Panc1 (cell line): Measurements from ENCODE around the gene PTPN4. TPM values are rescaled to one million over a fixed set of nuclear protein-coding genes. Genes with fewer than 3 reads are reported as not detected.

ENCODE experiments used
- ATAC-seq: fragments of 200-7000 bp; cut with Tn5 transposase; 2 replicates; pipeline ENCODE4 v1.9.1; 2020; ENCODE audit warnings: mild to moderate bottlenecking, moderate library complexity
- BruUV-seq: library from RNA; stranded (reverse); fragments of 400-500 nt; replicated peaks from 2 replicates; lab custom pipeline; 2021; lab: Mats Ljungman, UMichigan
- CTCF ChIA-PET: fragments of 300-600 bp; sonication (Branson Sonifier 250); formaldehyde crosslinking; loops from one replicate; lab custom pipeline; 2022; ENCODE audit warnings: antibody characterized with exemption; lab: Charles Lee
- POLR2A ChIA-PET: fragments of 300-600 bp; sonication (Branson Sonifier 250); formaldehyde crosslinking; loops from one replicate; lab custom pipeline; 2022; ENCODE audit warnings: antibody characterized with exemption; lab: Charles Lee
- DNase-seq: peaks from one replicate; pipeline ENCODE4 v3.0.0-alpha.2; 2010; ENCODE audit warnings: low read depth, low spot score
- H3K27ac ChIP-seq: 2 replicates; pipeline ENCODE4 v1.5.1; 2011; ENCODE audit warnings: mild to moderate bottlenecking, low read length, inconsistent platforms
- H3K27me3 ChIP-seq: fragments of 200-500 bp; sonication (Bioruptor generic); 2 replicates; pipeline ENCODE4 v1.6.0; 2014; ENCODE audit warnings: low read length, inconsistent platforms; ENCODE audit not compliant: control insufficient read depth, insufficient read depth
- H3K36me3 ChIP-seq: fragments of 200-500 bp; sonication (Bioruptor generic); 2 replicates; pipeline ENCODE4 v1.5.1; 2014; ENCODE audit warnings: inconsistent platforms, mild to moderate bottlenecking, low read length, moderate library complexity; ENCODE audit not compliant: control insufficient read depth, insufficient read depth
- H3K4me1 ChIP-seq: 2 replicates; pipeline ENCODE4 v1.5.1; 2011; ENCODE audit warnings: inconsistent platforms, mild to moderate bottlenecking, low read length, moderate library complexity; ENCODE audit not compliant: control insufficient read depth, insufficient read depth
- H3K4me3 ChIP-seq, 2 experiments: 2 replicates each; pipeline ENCODE4 v1.5.1; 2011 to 2012; ENCODE audit warnings: low read depth in 2 of 2, low read length in 2 of 2, mild to moderate bottlenecking in 2 of 2, inconsistent platforms in 1 of 2, moderate library complexity in 1 of 2
- H3K9me3 ChIP-seq: fragments of 200-500 bp; sonication (Bioruptor generic); 2 replicates; pipeline ENCODE4 v1.5.1; 2014; ENCODE audit warnings: low read depth, mild to moderate bottlenecking, inconsistent platforms, low read length, moderate library complexity; ENCODE audit not compliant: control insufficient read depth, insufficient read depth
- CTCF ChIP-seq: fragments of 450-650 bp; IDR thresholded peaks from 2 replicates; pipeline ENCODE4 v1.5.1; 2017; ENCODE audit warnings: mild to moderate bottlenecking
- POLR2AphosphoS5 ChIP-seq: IDR thresholded peaks from 2 replicates; pipeline ENCODE4 v1.6.1; 2012; ENCODE audit warnings: mild to moderate bottlenecking, low read depth, low read length, moderate library complexity
- REST ChIP-seq, 2 experiments: IDR thresholded peaks; 2 replicates each; pipeline ENCODE4 v1.6.1; 2011 to 2012; ENCODE audit warnings: low read depth in 2 of 2, control low read depth in 1 of 2, low read length in 1 of 2, mild to moderate bottlenecking in 1 of 2, moderate library complexity in 1 of 2; ENCODE audit not compliant: insufficient read depth in 1 of 2
- SIN3A ChIP-seq: IDR thresholded peaks from 2 replicates; pipeline ENCODE4 v1.6.1; 2012; ENCODE audit warnings: low read depth, mild to moderate bottlenecking, low read length, moderate library complexity, borderline replicate concordance; ENCODE audit not compliant: insufficient read depth
- TCF7L2 ChIP-seq: IDR thresholded peaks from 2 replicates; pipeline ENCODE4 v1.6.1; 2011; ENCODE audit warnings: mild to moderate bottlenecking, low read depth, low read length, inconsistent platforms
- in situ Hi-C: cut with HindIII; loops from 2 replicates; pipeline ENCODE4 v1.10.0; 2016; ENCODE audit warnings: low sequenced_read_pairs, low pct_unique_long_range_greater_than_20kb
- intact Hi-C: fragments of 100-400 bp; cut with micrococcal nuclease; formaldehyde crosslinking; loops from one replicate; pipeline ENCODE4 v1.10.0; 2022; ENCODE audit not compliant: unreplicated experiment
- total RNA-seq: library from RNA; stranded (reverse); gene quantifications from one replicate; pipeline ENCODE4 v1.2.1, GENCODE V29; 2021; ENCODE audit not compliant: unreplicated experiment

The PTPN4 gene
- total RNA-seq, 1 experiment from 2014 or later = 45.9 TPM

GRCh38 chr2:119772128-119772527, 12.4 kb downstream of the PTPN4 start:
- DNase-seq (no peak), ATAC-seq (no peak)
- H3K9me3 ChIP-seq = no peaks in the 10 kb centered on the region
- intact Hi-C loops = no loop called here
- in situ Hi-C loops = no loop called here
- no TSS peak for BruUV-seq
- CTCF ChIA-PET = no interaction called here
- POLR2A ChIA-PET = no interaction called here
- no peak for TF ChIP-seq SIN3A
- no peak for TF ChIP-seq CTCF
- TF ChIP-seq REST (IDR thresholded peaks at IDR 0.05; ENCODE audit: insufficient read depth in 1 of 2, low read depth in 2 of 2, low read length in 1 of 2) = no peak
- TF ChIP-seq TCF7L2 = no peak
- TF ChIP-seq POLR2AphosphoS5 = no peak
- no peak overlapping the region for H3K27ac ChIP-seq
- no peak overlapping the region for H3K4me3 ChIP-seq
- H3K27me3 ChIP-seq = no peaks in the 10 kb centered on the region
- peaks cover 25% of the 10 kb centered on the region for H3K4me1 ChIP-seq
- H3K36me3 ChIP-seq = no peaks in the 10 kb centered on the region

DNA sequence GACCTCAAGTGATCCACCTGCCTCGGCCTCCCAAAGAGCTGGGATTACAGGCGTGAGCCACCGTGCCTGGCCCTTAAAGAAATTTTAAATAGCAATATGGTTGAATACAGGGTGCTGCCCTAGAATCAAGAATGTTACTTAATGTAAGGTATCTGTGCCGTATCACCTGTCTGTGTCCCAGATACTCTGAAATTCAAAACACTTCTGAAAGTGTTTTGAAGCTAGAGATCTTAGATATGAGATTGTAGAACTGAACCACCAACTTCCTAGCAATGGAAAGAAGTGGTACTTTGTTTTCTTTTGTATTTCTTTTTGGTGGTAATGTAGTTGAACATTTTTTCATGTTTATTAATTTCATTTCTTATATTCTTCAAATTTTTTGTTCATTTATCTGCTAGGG, 13.0 kb downstream of the PTPN4 start:
- no peak for ATAC-seq
- in situ Hi-C loops = no loop called here
- CTCF ChIA-PET = no interaction called here

More for the DNA sequence above, 13.0 kb downstream of the PTPN4 start:
- POLR2A ChIA-PET = interaction anchor here (0.6 kb wide), 1 partner anchor 169 kb away, joined by 3 read pairs; no protein-coding TSS in a partner anchor
- Histone ChIP-seq H3K4me1 (peaks cover 21% of the 10 kb centered on the region), H3K27me3 (no peaks in the 10 kb centered on the region), H3K9me3 (no peaks in the 10 kb centered on the region), H3K4me3 (no peak overlapping the region), H3K27ac (no peak overlapping the region), H3K36me3 (no peaks in the 10 kb centered on the region)
- intact Hi-C loops = no loop called here
- no peak for TF ChIP-seq POLR2AphosphoS5
- TF ChIP-seq SIN3A = no peak
- no peak for TF ChIP-seq CTCF
- TF ChIP-seq TCF7L2 = no peak
- no peak for TF ChIP-seq REST (IDR thresholded peaks at IDR 0.05; ENCODE audit: insufficient read depth in 1 of 2, low read depth in 2 of 2, low read length in 1 of 2)
- no TSS peak for BruUV-seq
- no peak for DNase-seq
